Hepatic stellate cell (primary cell): ENCODE results near the gene LRMDA.

Experiments used
- DNase-seq: peaks from one replicate; pipeline ENCODE4 v3.0.0; 2011; ENCODE audit warnings: low spot score

Gene LRMDA

GRCh38 chr10:76401006-76401405 lies 969.6 kb downstream of the LRMDA start:
- no peak for DNase-seq

- peak; percentile 21 for DNase-seq
Observed at GRCh38 chr10:76403912-76404311, 972.5 kb downstream of the LRMDA start.

GRCh38 chr10:76404531-76404930 lies 973.1 kb downstream of the LRMDA start:
- DNase-seq: no peak

DNA sequence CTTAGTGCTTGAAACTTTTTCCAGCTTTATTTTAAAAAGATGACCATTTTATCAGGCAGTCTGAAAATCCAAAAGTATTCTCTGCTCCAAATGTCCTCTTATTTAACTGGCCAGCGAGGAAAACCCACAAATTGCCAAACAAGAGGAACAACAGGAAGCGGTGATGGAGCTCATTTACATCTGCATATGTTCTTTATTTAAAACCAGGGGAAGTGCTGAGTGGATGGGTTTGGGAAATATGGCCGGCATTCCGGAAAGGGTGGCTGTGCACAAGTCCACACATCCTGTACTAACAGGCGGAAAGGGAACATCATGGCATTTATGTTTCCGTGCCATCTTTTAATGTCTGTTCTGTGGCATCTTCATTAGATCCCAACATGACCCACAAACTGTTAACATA lies 974.5 kb downstream of the LRMDA start:
- DNase-seq: no peak

GRCh38 chr10:76408646-76409045 lies 977.2 kb downstream of the LRMDA start:
- DNase-seq: no peak

DNA sequence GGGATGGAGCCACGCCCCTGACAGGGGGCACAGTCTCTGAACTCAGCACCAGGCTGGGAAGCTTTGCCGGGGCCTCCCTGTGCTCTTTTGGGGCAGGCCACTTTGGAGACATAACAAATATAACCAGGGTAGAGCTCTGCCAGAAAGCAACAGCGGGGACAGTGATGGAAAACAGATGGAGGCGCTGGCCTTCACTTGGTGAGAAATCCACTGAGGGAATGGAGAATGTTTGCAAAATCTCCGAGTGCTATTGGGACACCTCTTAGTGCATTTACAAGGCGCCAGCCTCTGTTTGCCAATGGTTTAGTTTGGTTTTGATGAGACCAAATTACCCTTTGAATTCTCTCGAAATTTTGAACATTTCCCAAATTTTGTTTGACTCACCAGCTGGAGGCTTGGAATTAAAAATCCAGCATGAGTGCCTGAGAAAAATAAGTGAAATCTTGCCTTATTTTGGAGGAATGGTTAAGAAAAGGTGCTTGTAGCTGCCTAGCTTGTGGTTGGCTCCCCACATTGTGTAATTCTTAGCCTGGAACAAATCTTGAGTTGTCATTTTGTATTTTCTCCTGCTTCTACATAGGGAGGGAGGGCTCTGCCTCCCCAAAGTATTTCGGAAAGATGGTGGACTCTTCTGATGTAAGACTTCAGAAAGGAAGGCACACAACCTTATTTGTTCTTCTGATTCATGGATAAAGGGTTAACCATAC lies 980.5 kb downstream of the LRMDA start:
- no peak for DNase-seq

- DNase-seq: no peak
Observed at GRCh38 chr10:76415554-76415953, 984.1 kb downstream of the LRMDA start.

DNA sequence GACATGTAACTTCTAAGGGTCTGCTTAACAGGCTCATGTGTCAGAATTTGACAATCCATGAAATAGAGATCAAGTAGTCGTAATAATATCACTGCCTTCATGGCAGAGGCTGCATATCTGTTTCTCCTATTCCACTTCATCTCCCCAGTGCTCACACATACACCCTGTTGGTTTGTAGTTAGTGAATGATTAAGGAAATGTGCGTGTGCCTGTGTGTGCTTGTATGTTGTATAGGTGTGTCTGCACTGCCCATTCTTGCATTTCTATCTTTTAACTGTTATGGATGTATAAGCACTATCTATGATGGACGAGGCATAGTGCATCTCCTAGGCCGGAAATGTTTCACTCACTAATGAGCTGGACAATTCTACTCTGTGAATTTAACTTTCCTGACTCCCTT lies 985.2 kb downstream of the LRMDA start:
- no peak for DNase-seq

GRCh38 chr10:76420725-76421124 lies 989.3 kb downstream of the LRMDA start:
- no peak for DNase-seq

- no peak for DNase-seq
Observed at GRCh38 chr10:76422769-76423168, 991.3 kb downstream of the LRMDA start.

GRCh38 chr10:76428551-76429367 lies 997.3 kb downstream of the LRMDA start:
- DNase-seq: peak; percentile 61

- no peak for DNase-seq
Observed at GRCh38 chr10:76429368-76430060, 998.1 kb downstream of the LRMDA start.

GRCh38 chr10:76430061-76430645 lies 998.7 kb downstream of the LRMDA start:
- DNase-seq: no peak

DNA sequence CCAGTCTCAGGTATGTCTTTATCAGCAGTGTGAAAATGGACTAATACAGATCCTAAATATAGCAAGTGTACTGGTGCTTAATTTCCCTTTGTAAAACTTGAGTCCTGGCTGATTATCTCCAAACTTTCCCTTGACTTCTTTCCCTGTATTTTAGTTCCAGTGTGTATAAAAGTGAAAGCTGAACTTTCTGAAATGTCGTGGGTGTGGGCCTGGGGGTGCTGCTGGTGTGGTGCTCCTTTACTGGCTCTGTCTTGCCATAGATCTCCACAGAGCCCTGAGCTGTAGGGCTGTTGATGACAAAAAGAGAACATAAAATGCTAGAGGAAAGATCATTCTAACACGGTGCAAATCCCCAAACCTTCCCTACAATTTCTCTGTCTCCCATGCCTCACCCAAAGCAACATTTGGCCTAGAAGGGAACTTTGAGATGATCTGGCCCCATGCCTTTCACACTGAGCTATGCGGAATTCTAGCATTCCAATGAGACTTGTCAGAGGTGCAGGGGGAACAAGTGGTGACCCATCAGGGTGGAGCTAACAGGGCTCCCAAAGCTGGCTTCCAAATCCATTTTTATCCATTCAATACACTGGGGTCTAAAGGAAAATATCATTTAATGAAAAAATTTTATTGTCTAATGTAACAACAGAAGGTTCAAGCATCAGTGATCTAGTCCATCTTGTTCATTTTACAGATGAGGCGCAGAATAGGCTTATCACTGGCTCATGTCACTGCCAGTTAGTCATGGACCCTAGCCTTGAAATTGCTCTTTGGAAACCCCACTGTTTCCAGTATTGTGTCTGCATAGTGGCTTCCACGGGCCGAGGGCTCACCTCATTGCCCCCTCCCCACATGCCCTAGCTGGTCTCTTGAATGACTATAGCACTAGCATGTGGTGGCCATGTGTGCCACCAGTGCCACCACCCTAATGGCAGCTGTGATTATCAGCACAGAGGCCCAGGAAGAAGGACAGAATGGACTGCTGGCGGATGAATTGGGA lies 1000.9 kb downstream of the LRMDA start:
- DNase-seq: peak; percentile 75

DNA sequence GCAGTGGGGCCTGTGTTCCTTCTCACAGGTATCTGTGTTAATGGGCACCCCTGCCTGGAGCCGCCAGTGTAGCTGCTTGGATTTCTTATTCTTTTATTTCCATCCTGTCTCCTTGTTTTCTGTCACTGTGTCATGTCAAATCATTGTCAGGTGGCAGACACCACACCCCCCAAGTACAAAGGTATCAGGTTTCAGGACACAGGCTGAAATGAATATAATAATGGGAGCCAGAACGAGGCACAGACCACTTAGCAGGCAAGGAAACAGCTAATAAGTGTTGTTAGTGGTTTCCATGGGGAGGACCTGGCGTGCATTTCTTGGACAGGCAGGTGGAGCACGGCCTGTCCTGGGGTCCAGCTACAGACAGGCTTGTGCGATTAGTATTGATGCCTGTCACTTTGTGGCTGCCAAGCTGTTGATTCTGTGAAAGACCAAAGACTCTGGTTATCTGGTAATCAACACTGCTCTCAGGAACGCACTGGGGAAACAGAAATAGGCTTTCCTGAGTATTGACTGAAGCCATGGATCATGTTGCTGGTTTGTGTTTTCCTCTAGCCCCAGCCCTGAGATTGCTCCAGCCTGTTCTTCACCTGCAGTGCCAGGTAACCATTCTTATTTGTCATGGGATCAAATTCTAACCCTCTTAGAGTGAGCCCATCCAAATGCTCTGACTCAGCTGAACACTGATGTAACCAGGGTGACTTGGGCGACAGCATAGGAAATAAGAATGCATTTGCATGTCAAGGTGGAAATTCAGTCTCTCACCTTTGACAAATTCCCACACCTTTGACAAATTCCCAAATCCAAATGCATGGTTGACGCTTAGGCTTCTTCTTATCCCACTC lies 1002.0 kb downstream of the LRMDA start:
- DNase-seq: no peak

DNA sequence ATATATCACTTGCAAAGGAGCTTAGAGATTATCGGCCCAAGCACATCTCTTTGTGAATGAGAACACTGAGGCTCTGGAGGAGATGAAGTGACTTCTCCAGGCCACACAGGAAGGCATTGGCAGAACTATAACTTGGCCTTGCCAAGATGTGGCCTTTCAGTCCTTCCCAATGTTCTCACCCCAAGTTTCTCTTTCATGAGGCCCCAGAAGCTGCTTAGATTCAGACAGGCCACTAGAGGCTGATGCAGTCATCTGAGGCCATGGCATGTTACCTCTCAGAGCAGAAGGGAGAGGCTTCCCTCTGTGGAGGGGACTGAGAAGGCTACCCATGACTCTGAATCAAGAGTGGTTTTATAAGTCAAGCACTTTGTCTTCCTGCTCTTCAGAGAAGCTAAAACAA lies 1003.7 kb downstream of the LRMDA start:
- no peak for DNase-seq

- no peak for DNase-seq
Observed at GRCh38 chr10:76436401-76436811, 1005.0 kb downstream of the LRMDA start.

DNA sequence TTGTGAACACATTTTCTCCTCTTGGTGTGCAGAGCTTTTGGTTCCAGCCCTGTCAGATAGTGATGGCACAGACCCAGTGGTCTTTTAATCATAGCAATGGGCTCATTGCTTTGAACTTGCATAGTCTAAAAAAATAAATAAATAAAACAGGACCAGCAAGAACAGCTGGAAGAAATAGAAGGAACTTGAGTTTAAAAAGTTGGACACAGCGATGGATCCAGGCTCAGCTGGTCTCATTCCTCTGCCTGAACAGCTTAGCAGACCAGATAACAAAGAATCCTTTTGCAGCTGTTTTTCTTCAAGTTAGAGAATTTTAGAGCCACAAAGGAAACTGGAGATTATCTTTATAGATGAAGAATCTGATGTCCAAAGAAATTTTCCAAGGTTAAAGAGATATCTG lies 1005.6 kb downstream of the LRMDA start:
- no peak for DNase-seq

- DNase-seq: no peak
Observed at GRCh38 chr10:76440426-76440825, 1009.0 kb downstream of the LRMDA start.

DNA sequence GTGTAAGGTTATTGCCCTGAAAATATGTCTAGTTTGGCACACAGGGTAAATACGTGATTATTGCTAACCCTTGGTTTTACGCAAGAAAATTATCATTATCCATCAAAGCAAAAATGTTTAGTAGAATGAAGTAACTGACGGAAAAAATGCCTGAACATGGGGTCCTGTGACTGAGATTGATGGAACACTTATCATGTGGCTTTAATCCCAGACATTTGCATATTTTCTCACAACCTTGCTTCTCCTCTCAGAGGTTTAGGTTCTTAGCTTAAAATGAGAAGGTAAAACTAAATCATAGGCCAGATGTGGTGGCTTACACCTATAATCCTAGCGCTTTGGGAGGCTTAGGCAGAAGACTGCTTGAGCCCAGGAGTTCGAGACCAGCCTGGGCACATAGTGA lies 1010.7 kb downstream of the LRMDA start:
- DNase-seq: no peak
